DMS153 treated with DMSO at 0.1 percent for 48 hours (cell line): ENCODE measurements around the gene MAGT1.
A peak's percentile ranks its signal among the peaks of the same experiment; 100 is the strongest.
"Not testable (repeated sequence)": the region's sequence is repeated elsewhere in the genome, so short reads cannot be mapped to it uniquely, and the experiment has no call there.

Experiments
- DNase-seq: peaks from one replicate; lab custom pipeline; 2025; ENCODE audit not compliant: unreplicated experiment; lab: John Stamatoyannopoulos, UW

MAGT1 gene

GRCh38 chrX:77875372-77875771, 19.9 kb downstream of the MAGT1 start:
- no peak for DNase-seq

GRCh38 chrX:77831544-77831943, 63.7 kb downstream of the MAGT1 start:
- not testable (repeated sequence) for DNase-seq

- not testable (repeated sequence) for DNase-seq
These were observed 73.2 kb downstream of the MAGT1 start for GRCh38 chrX:77821989-77822388.

- no peak for DNase-seq
These were observed 75.0 kb downstream of the MAGT1 start for GRCh38 chrX:77820091-77820727.

GRCh38 chrX:77814210-77814609, 81.0 kb downstream of the MAGT1 start:
- DNase-seq, result no peak

GRCh38 chrX:77802201-77802600, 93.0 kb downstream of the MAGT1 start:
- no peak for DNase-seq

- no peak for DNase-seq
These were observed 100.1 kb downstream of the MAGT1 start for GRCh38 chrX:77795124-77795523.

- DNase-seq, result no peak
These were observed 101.3 kb downstream of the MAGT1 start for GRCh38 chrX:77793946-77794345.

- DNase-seq, result no peak
These were observed 107.2 kb downstream of the MAGT1 start for GRCh38 chrX:77788050-77788449.

GRCh38 chrX:77786365-77786680, 108.9 kb downstream of the MAGT1 start:
- no peak for DNase-seq

- DNase-seq, result peak; percentile 52
These were observed 109.5 kb downstream of the MAGT1 start, which contains the start of gene ATRX for GRCh38 chrX:77785486-77786364. TSS of gene ATRX (minus strand) at chrX:77786216. CDS start at chrX:77786001, 215 bp downstream.

GRCh38 chrX:77779695-77780094, 115.5 kb downstream of the MAGT1 start:
- DNase-seq, result no peak

GRCh38 chrX:77776659-77777058, 118.6 kb downstream of the MAGT1 start:
- no peak for DNase-seq
